WTC11 (cell line): ENCODE data around the gene LGR6.

Experiments
- ELF4 ChIP-seq: sonication (generic); formaldehyde crosslinking; IDR thresholded peaks from 2 replicates; pipeline ENCODE4 v1.8.1; 2022; ENCODE audit warnings: low read depth, mild to moderate bottlenecking, moderate library complexity, missing genetic modification reagents
- ZNF232 ChIP-seq: sonication (generic); formaldehyde crosslinking; IDR thresholded peaks from 2 replicates; pipeline ENCODE4 v1.8.0; 2022; ENCODE audit warnings: mild to moderate bottlenecking, missing genetic modification reagents
- TF ChIP-seq, protein P1 (sequence below): fragments of 200-600 bp; IDR thresholded peaks from 2 replicates; pipeline ENCODE4 v1.8.0; 2022; ENCODE audit warnings: antibody characterized with exemption
- TF ChIP-seq, protein P2 (sequence below): fragments of 250-450 bp; sonication (Bioruptor Pico); conservative IDR thresholded peaks from 2 replicates; pipeline ENCODE4 v1.9.0; 2021; ENCODE audit warnings: mild to moderate bottlenecking

DNA sequence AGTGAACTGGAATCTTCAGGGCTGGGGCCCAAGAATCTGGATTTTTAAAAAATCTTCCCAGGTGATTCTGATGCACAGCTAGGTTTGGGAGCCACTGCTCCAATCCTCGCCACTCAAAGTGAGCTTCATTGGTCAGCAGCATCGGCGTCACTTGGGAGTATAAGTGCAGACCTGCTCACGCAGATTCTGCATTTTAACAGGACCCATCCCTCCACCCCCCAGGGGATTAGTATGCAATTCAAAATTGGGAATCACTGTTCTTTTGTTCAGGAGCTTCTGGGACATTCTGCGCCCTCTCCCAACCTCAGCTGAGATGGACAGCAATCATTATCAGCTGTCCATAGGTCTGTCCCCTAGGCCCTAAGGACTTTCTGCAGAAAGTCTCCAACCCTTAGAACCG is 53.5 kb downstream of the LGR6 start:
- TF ChIP-seq, protein P1, sequence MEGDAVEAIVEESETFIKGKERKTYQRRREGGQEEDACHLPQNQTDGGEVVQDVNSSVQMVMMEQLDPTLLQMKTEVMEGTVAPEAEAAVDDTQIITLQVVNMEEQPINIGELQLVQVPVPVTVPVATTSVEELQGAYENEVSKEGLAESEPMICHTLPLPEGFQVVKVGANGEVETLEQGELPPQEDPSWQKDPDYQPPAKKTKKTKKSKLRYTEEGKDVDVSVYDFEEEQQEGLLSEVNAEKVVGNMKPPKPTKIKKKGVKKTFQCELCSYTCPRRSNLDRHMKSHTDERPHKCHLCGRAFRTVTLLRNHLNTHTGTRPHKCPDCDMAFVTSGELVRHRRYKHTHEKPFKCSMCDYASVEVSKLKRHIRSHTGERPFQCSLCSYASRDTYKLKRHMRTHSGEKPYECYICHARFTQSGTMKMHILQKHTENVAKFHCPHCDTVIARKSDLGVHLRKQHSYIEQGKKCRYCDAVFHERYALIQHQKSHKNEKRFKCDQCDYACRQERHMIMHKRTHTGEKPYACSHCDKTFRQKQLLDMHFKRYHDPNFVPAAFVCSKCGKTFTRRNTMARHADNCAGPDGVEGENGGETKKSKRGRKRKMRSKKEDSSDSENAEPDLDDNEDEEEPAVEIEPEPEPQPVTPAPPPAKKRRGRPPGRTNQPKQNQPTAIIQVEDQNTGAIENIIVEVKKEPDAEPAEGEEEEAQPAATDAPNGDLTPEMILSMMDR: no peak
- TF ChIP-seq, protein P2, sequence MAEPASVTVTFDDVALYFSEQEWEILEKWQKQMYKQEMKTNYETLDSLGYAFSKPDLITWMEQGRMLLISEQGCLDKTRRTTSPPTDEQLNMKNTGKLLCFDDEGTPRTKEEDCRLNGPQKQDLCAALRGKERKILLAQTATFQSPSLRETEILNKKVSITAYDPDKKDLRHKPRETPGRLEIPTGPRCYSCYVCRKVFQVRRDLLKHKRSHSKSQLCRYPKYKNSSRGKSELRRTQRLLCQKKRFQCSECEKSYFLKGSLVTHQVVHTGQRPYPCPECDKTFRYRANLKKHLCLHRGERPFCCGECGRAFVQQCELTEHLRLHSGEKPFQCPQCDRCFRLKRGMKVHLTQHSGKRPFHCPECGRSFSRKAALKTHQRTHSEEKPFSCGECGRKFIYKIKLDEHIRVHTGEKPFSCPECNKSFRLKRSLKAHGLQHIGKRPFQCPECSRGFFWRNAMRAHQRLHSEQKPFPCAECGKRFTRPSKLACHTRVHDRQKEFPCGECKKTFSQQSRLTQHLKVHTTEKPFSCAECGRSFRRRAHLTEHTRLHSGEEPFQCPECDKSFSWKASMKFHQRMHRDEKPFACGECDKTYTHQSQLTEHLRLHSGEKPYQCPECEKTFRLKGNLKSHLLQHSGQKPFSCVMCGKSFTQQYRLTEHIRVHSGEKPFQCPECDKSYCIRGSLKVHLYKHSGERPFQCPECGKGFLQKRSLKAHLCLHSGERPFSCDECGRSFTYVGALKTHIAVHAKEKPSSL: no peak
- no peak for TF ChIP-seq ZNF232
- TF ChIP-seq ELF4 (CRISPR knock-in tag): no peak
